Nephron (organoid): ENCODE measurements around the gene HBG1.
"Not testable (repeated sequence)": the region's sequence is repeated elsewhere in the genome, so short reads cannot be mapped to it uniquely, and the experiment has no call there.

ENCODE experiments used
- H3K27ac Mint-ChIP-seq, 3 experiments: 2 replicates each; pipeline ENCODE4 v1.8.0; 2020; ENCODE audit warnings: mixed read lengths in 3 of 3, mild to moderate bottlenecking in 2 of 3, moderate library complexity in 1 of 3
- H3K27me3 Mint-ChIP-seq: 2 replicates; pipeline ENCODE4 v1.8.0; 2021; ENCODE audit warnings: low read depth, mild to moderate bottlenecking, moderate library complexity, mixed read lengths
- H3K36me3 Mint-ChIP-seq: 2 replicates; pipeline ENCODE4 v1.8.0; 2020; ENCODE audit warnings: low read depth, mixed read lengths
- H3K4me1 Mint-ChIP-seq: 2 replicates; pipeline ENCODE4 v1.8.0; 2020; ENCODE audit warnings: mixed read lengths
- H3K4me3 Mint-ChIP-seq, 3 experiments: 2 replicates each; pipeline ENCODE4 v1.8.0; 2020; ENCODE audit warnings: mild to moderate bottlenecking in 3 of 3, mixed read lengths in 3 of 3, moderate library complexity in 2 of 3
- H3K9me3 Mint-ChIP-seq: 2 replicates; pipeline ENCODE4 v1.8.0; 2020; ENCODE audit warnings: mixed read lengths
- TF ChIP-seq, protein P1 (sequence below), 3 experiments: fragments of 200-600 bp; sonication (generic); IDR thresholded peaks; one replicate each; pipeline ENCODE4 v1.5.0; 2021; ENCODE audit warnings: antibody characterized with exemption in 3 of 3; ENCODE audit not compliant: unreplicated experiment in 3 of 3

HBG1 gene

DNA sequence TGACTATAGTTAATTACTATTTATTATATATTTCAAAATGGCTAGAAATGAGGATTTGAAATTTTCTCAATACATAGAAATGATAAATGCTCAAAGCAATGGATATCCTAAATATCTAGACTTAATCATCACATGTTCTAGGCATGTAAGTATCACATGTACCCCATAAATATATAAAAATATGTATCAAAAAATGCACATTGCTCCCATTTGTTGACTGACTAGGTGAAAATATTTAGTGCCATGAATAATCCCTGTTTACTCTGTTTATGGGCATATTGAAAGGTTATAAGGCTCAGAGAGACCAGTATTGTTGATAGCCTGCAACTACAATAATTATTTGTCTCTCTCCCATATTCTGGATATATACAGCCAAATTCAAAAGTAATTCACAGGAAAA lies 17.0 kb upstream of the HBG1 start:
- TF ChIP-seq, protein P1, sequence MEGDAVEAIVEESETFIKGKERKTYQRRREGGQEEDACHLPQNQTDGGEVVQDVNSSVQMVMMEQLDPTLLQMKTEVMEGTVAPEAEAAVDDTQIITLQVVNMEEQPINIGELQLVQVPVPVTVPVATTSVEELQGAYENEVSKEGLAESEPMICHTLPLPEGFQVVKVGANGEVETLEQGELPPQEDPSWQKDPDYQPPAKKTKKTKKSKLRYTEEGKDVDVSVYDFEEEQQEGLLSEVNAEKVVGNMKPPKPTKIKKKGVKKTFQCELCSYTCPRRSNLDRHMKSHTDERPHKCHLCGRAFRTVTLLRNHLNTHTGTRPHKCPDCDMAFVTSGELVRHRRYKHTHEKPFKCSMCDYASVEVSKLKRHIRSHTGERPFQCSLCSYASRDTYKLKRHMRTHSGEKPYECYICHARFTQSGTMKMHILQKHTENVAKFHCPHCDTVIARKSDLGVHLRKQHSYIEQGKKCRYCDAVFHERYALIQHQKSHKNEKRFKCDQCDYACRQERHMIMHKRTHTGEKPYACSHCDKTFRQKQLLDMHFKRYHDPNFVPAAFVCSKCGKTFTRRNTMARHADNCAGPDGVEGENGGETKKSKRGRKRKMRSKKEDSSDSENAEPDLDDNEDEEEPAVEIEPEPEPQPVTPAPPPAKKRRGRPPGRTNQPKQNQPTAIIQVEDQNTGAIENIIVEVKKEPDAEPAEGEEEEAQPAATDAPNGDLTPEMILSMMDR (IDR thresholded peaks at IDR 0.05; ENCODE audit: unreplicated experiment in 3 of 3) = no peak
- Mint-ChIP-seq H3K27me3 (no peaks in the 10 kb centered on the region), H3K4me3 (no peak overlapping the region), H3K9me3 (peaks cover 2% of the 10 kb centered on the region), H3K4me1 (no peaks in the 10 kb centered on the region), H3K27ac (no peak overlapping the region), H3K36me3 (no peaks in the 10 kb centered on the region)

- Mint-ChIP-seq H3K9me3 (peaks cover 8% of the 10 kb centered on the region), H3K27me3 (no peaks in the 10 kb centered on the region), H3K4me1 (no peaks in the 10 kb centered on the region), H3K27ac (no peak overlapping the region), H3K4me3 (no peak overlapping the region), H3K36me3 (no peaks in the 10 kb centered on the region)
- TF ChIP-seq, protein P1 (IDR thresholded peaks at IDR 0.05; ENCODE audit: unreplicated experiment in 3 of 3) = no peak
These were observed 16.2 kb upstream of the HBG1 start for GRCh38 chr11:5265832-5266231.

- TF ChIP-seq, protein P1 (IDR thresholded peaks at IDR 0.05; ENCODE audit: unreplicated experiment in 3 of 3) = no peak
- no peaks in the 10 kb centered on the region for H3K4me1 Mint-ChIP-seq
- H3K9me3 Mint-ChIP-seq = peaks cover 24% of the 10 kb centered on the region
- H3K36me3 Mint-ChIP-seq = no peaks in the 10 kb centered on the region
- no peak overlapping the region for H3K27ac Mint-ChIP-seq
- H3K4me3 Mint-ChIP-seq = no peak overlapping the region
- H3K27me3 Mint-ChIP-seq = no peaks in the 10 kb centered on the region
These were observed 9.0 kb upstream of the HBG1 start for GRCh38 chr11:5258543-5259262.

DNA sequence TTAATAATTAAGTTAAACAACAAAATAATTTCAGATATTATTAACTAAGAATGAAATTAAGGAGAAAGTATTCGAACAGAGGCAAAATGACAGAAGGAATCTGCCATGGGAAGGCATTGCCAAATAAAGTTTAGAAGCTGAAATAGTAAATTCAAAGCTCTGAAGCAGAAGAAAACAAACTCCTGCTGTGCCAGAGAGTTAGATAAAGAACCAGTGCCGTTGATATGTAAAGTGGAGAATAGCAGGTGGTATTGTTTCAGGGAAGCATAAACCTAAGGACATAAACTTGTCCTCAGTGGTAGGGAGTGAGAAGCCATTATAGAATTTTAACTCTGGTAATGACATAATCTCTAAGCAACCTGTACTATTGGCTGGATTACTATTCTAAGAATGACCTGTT lies 7.6 kb upstream of the HBG1 start:
- TF ChIP-seq, protein P1 (IDR thresholded peaks at IDR 0.05; ENCODE audit: unreplicated experiment in 3 of 3) = no peak
- Mint-ChIP-seq H3K27ac (no peak overlapping the region), H3K36me3 (no peaks in the 10 kb centered on the region), H3K9me3 (peaks cover 24% of the 10 kb centered on the region), H3K4me1 (no peaks in the 10 kb centered on the region), H3K4me3 (no peak overlapping the region), H3K27me3 (no peaks in the 10 kb centered on the region)

GRCh38 chr11:5254646-5255413 lies 5.2 kb upstream of the HBG1 start, which contains the start of gene HBG2:
TSS of gene HBG2 (minus strand) at chr11:5254781. CDS start at chr11:5254728, 53 bp downstream.
- H3K27me3 Mint-ChIP-seq, H3K4me3 Mint-ChIP-seq, H3K4me1 Mint-ChIP-seq, H3K27ac Mint-ChIP-seq, H3K36me3 Mint-ChIP-seq, H3K9me3 Mint-ChIP-seq: not testable (repeated sequence)

DNA sequence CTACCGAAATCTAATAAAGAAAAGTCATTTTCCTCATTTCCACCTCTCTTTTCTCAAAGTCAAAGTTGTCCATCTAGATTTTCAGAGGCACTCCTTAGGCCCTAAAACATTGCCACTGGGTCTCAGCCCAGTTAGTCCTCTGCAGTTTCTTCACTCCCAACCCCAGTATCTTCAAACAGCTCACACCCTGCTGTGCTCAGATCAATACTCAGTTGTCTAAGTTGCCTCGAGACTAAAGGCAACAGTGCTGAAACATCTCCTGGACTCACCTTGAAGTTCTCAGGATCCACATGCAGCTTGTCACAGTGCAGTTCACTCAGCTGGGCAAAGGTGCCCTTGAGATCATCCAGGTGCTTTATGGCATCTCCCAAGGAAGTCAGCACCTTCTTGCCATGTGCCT lies 4.4 kb upstream of the HBG1 start:
- H3K36me3 Mint-ChIP-seq, H3K27me3 Mint-ChIP-seq, H3K27ac Mint-ChIP-seq: not testable (repeated sequence)

GRCh38 chr11:5253440-5253839 lies 3.8 kb upstream of the HBG1 start:
- H3K9me3 Mint-ChIP-seq, H3K36me3 Mint-ChIP-seq, H3K27me3 Mint-ChIP-seq, H3K4me1 Mint-ChIP-seq, H3K27ac Mint-ChIP-seq, H3K4me3 Mint-ChIP-seq: not testable (repeated sequence)

More for the DNA sequence above, 4.4 kb upstream of the HBG1 start:
- H3K4me3 Mint-ChIP-seq, H3K9me3 Mint-ChIP-seq, H3K4me1 Mint-ChIP-seq: not testable (repeated sequence)
